KMS-11 (cell line): ENCODE data around the gene GAD1.

Experiments used
- H2AFZ ChIP-seq: fragments of 200-600 bp; sonication (generic); 2 replicates; pipeline ENCODE4 v1.6.1; 2016; ENCODE audit warnings: antibody characterized with exemption, mixed run types, low read depth
- H3K27ac ChIP-seq: fragments of 200-600 bp; sonication (generic); 2 replicates; pipeline ENCODE4 v1.6.1; 2016; ENCODE audit warnings: mild to moderate bottlenecking, mixed run types
- H3K27me3 ChIP-seq: fragments of 200-600 bp; sonication (generic); 2 replicates; pipeline ENCODE4 v1.6.1; 2017; ENCODE audit warnings: mild to moderate bottlenecking, low read depth, mixed run types, moderate library complexity; ENCODE audit not compliant: insufficient read depth
- H3K36me3 ChIP-seq: fragments of 200-600 bp; sonication (generic); 2 replicates; pipeline ENCODE4 v1.6.1; 2017; ENCODE audit warnings: mild to moderate bottlenecking, mixed run types; ENCODE audit not compliant: insufficient read depth
- H3K4me1 ChIP-seq: fragments of 200-600 bp; sonication (generic); 2 replicates; pipeline ENCODE4 v1.6.1; 2016; ENCODE audit warnings: mild to moderate bottlenecking, low read depth, mixed run types; ENCODE audit not compliant: poor library complexity, severe bottlenecking
- H3K4me2 ChIP-seq: fragments of 200-600 bp; sonication (generic); 2 replicates; pipeline ENCODE4 v1.7.0; 2016; ENCODE audit warnings: mild to moderate bottlenecking, mixed run types
- H3K4me3 ChIP-seq: fragments of 200-600 bp; sonication (generic); IDR thresholded peaks from 2 replicates; pipeline ENCODE4 v1.6.1; 2017; ENCODE audit warnings: low read depth, low read length, mixed read lengths; ENCODE audit not compliant: insufficient read depth
- H3K79me2 ChIP-seq: fragments of 200-600 bp; sonication (generic); 2 replicates; pipeline ENCODE4 v1.6.1; 2016; ENCODE audit warnings: low read depth, mixed run types; ENCODE audit not compliant: insufficient read depth
- H3K9ac ChIP-seq: fragments of 200-600 bp; sonication (generic); 2 replicates; pipeline ENCODE4 v1.6.1; 2016; ENCODE audit warnings: mild to moderate bottlenecking, mixed run types
- H4K20me1 ChIP-seq: fragments of 200-600 bp; sonication (generic); 2 replicates; pipeline ENCODE4 v1.6.1; 2016; ENCODE audit warnings: mild to moderate bottlenecking, mixed run types; ENCODE audit not compliant: insufficient read depth
- TF ChIP-seq, protein P1 (sequence below): fragments of 200-600 bp; sonication (generic); conservative IDR thresholded peaks from 2 replicates; pipeline ENCODE4 v1.6.1; 2017; ENCODE audit warnings: low read depth, mild to moderate bottlenecking, antibody characterized with exemption, low read length, moderate library complexity, mixed read lengths

GAD1 gene

DNA sequence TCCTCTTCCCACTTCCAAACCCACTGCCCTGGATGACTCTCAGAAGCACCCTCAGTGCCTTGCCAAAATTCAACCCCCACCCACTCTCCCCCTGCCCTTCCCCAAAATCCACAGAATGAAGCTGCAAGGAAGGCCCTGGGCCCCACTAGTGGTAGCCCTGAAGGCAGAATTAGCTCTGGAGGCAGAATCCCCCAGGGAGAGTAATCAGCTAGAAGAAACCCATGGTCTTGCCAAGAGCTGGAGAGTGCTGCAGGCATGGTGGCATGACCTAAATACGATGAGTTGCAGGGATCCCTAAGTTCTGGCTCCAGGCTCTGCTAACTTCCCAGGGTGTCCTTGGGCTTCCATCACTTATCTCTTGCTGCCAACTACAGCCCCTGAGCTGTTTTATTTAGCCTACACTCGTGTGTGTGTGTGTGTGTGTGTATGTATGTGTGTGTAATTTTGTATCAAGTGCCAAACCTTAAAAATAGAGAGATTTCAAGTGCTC, 7.9 kb downstream of the GAD1 start:
- H3K4me1 ChIP-seq, result peaks cover 15% of the 10 kb centered on the region
- H4K20me1 ChIP-seq, result no peaks in the 10 kb centered on the region
- peaks cover 24% of the 10 kb centered on the region for H3K27me3 ChIP-seq
- no peak overlapping the region for H2AFZ ChIP-seq
- H3K9ac ChIP-seq, result no peak overlapping the region
- no peak overlapping the region for H3K4me2 ChIP-seq
- no peaks in the 10 kb centered on the region for H3K79me2 ChIP-seq
- no peaks in the 10 kb centered on the region for H3K36me3 ChIP-seq
- H3K4me3 ChIP-seq, result no peak overlapping the region
- no peak overlapping the region for H3K27ac ChIP-seq
- TF ChIP-seq, protein P1, sequence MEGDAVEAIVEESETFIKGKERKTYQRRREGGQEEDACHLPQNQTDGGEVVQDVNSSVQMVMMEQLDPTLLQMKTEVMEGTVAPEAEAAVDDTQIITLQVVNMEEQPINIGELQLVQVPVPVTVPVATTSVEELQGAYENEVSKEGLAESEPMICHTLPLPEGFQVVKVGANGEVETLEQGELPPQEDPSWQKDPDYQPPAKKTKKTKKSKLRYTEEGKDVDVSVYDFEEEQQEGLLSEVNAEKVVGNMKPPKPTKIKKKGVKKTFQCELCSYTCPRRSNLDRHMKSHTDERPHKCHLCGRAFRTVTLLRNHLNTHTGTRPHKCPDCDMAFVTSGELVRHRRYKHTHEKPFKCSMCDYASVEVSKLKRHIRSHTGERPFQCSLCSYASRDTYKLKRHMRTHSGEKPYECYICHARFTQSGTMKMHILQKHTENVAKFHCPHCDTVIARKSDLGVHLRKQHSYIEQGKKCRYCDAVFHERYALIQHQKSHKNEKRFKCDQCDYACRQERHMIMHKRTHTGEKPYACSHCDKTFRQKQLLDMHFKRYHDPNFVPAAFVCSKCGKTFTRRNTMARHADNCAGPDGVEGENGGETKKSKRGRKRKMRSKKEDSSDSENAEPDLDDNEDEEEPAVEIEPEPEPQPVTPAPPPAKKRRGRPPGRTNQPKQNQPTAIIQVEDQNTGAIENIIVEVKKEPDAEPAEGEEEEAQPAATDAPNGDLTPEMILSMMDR, result no peak

GRCh38 chr2:170827841-170828532, 11.3 kb downstream of the GAD1 start:
- H4K20me1 ChIP-seq, result no peaks in the 10 kb centered on the region
- H3K79me2 ChIP-seq, result no peaks in the 10 kb centered on the region
- TF ChIP-seq, protein P1, result no peak
- H3K4me2 ChIP-seq, result no peak overlapping the region
- H3K9ac ChIP-seq, result no peak overlapping the region
- no peak overlapping the region for H2AFZ ChIP-seq
- no peak overlapping the region for H3K27ac ChIP-seq
- H3K27me3 ChIP-seq, result no peaks in the 10 kb centered on the region; the same call in 1 of the 2 replicates
- no peaks in the 10 kb centered on the region for H3K36me3 ChIP-seq
- no peaks in the 10 kb centered on the region for H3K4me1 ChIP-seq
- no peak overlapping the region for H3K4me3 ChIP-seq

- Histone ChIP-seq H3K4me3 (no peak overlapping the region), H3K79me2 (no peaks in the 10 kb centered on the region), H4K20me1 (no peaks in the 10 kb centered on the region), H3K36me3 (no peaks in the 10 kb centered on the region), H3K4me1 (no peaks in the 10 kb centered on the region), H3K27me3 (no peaks in the 10 kb centered on the region; the same call in 1 of the 2 replicates), H2AFZ (no peak overlapping the region), H3K4me2 (no peak overlapping the region), H3K27ac (no peak overlapping the region), H3K9ac (no peak overlapping the region)
- TF ChIP-seq, protein P1, result no peak
Observed at GRCh38 chr2:170828533-170828916, 11.8 kb downstream of the GAD1 start.

DNA sequence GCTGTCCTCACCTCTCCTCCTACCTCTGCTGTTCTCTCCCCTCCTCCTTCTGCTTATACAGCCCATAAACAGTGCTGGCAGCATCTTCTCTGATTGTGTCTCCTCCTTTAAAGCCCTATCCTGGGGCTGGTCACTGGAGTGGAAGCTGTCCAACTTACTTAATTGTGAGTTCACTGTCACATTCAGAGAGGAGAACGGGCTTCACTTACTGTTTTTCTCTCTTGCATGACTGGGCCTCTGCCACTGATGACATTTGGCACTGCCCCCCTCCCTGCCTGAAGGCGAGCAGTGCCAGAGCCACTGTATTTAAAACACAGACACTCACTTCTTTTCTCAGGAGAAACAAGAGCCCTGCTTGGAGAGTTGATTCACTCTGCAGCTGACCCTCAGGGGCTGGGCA, 12.3 kb downstream of the GAD1 start:
- H3K4me1 ChIP-seq, result no peaks in the 10 kb centered on the region
- TF ChIP-seq, protein P1, result no peak
- H3K9ac ChIP-seq, result no peak overlapping the region
- no peaks in the 10 kb centered on the region for H3K36me3 ChIP-seq
- H2AFZ ChIP-seq, result no peak overlapping the region
- no peak overlapping the region for H3K4me2 ChIP-seq
- no peaks in the 10 kb centered on the region; the same call in 1 of the 2 replicates for H3K27me3 ChIP-seq
- H4K20me1 ChIP-seq, result no peaks in the 10 kb centered on the region
- H3K27ac ChIP-seq, result no peak overlapping the region
- H3K4me3 ChIP-seq, result no peak overlapping the region
- H3K79me2 ChIP-seq, result no peaks in the 10 kb centered on the region
